Lung (tissue), 12 donors: ENCODE measurements around the gene DTNA. TPM values are rescaled to one million over a fixed set of nuclear protein-coding genes. Genes with fewer than 3 reads are reported as not detected.

Source experiments
- ATAC-seq: fragments of 200-7000 bp; cut with Tn5 transposase; one replicate; pipeline ENCODE4 v1.9.1; 2020; ENCODE audit warnings: moderate number of reproducible peaks; ENCODE audit not compliant: insufficient read depth, low FRiP score
- DNase-seq, 3 donors: peaks; one replicate each; pipeline ENCODE4 v3.0.0-alpha.2; 2013 to 2017
- H3K27ac ChIP-seq, 2 donors: one replicate each; pipeline ENCODE4 v1.5.1; 2013; ENCODE audit warnings: mild to moderate bottlenecking in 2 of 2, moderate library complexity in 2 of 2, control low read depth in 1 of 2, inconsistent platforms in 1 of 2, low read depth in 1 of 2, low read length in 1 of 2
- H3K27me3 ChIP-seq, 3 donors: one replicate each; pipeline ENCODE4 v1.5.1; 2013; ENCODE audit warnings: low read length in 2 of 3; ENCODE audit not compliant: control insufficient read depth in 3 of 3, insufficient read depth in 3 of 3
- H3K36me3 ChIP-seq, 4 donors: one replicate each; pipeline ENCODE4 v1.5.1; 2013; ENCODE audit warnings: low read length in 4 of 4, mild to moderate bottlenecking in 1 of 4, moderate library complexity in 1 of 4; ENCODE audit not compliant: control insufficient read depth in 4 of 4, insufficient read depth in 4 of 4
- H3K4me1 ChIP-seq, 5 donors: one replicate each; pipeline ENCODE4 v1.5.1; 2013; ENCODE audit warnings: low read length in 5 of 5, mild to moderate bottlenecking in 2 of 5, moderate library complexity in 1 of 5; ENCODE audit not compliant: control insufficient read depth in 5 of 5, insufficient read depth in 5 of 5
- H3K4me3 ChIP-seq: one replicate; pipeline ENCODE4 v1.5.1; 2013; ENCODE audit warnings: mild to moderate bottlenecking, control low read depth, moderate library complexity
- H3K9ac ChIP-seq, 2 donors: one replicate each; pipeline ENCODE4 v1.5.1; 2013; ENCODE audit warnings: low read length in 2 of 2, control low read depth in 1 of 2; ENCODE audit not compliant: insufficient read depth in 1 of 2
- H3K9me3 ChIP-seq, 4 donors: one replicate each; pipeline ENCODE4 v1.5.1; 2013; ENCODE audit warnings: low read length in 3 of 4, mild to moderate bottlenecking in 1 of 4, moderate library complexity in 1 of 4; ENCODE audit not compliant: control insufficient read depth in 4 of 4, insufficient read depth in 3 of 4
- CTCF ChIP-seq: IDR thresholded peaks from 2 replicates; pipeline ENCODE4 v1.5.1; 2012; ENCODE audit warnings: mild to moderate bottlenecking; ENCODE audit errors: control extremely low read depth, extremely low read depth
- WGBS, 2 donors: extraction: QIAGEN DNeasy Blood & Tissue Kit; methylation state at CpG; one replicate each; pipeline ENCODE4 v1.1.7; 2013; 5-methylcytosine and 5-hydroxymethylcytosine counted together
- polyA plus RNA-seq, 2 donors: library from polyadenylated mRNA; stranded (reverse); fragments of 200-250 nt; gene quantifications; one replicate each; pipeline ENCODE4 v1.2.1, GENCODE V29; 2013
- total RNA-seq, 2 donors: library from RNA; depleted of rRNA in 1 of 2; stranded (reverse); fragments of >200 nt in 1 of 2; gene quantifications; one replicate each; pipeline ENCODE4 v1.2.1, GENCODE V29; 2014 to 2021
- donor health status: control.
- donor health status: control.
- donor health status: Bipolar disorder and iron deficiency.
- donor health status: healthy.
- donor health status: DM: yes; HTN: yes; CAD: no.

Gene DTNA
- total and polyA plus RNA-seq, 4 donors, result 5.0 to 23.8 (median 12.9) TPM

- DNase-seq, result no peak
- Histone ChIP-seq H3K27me3 (no peaks in the 10 kb centered on the region), H3K36me3 (peaks cover 0 to 8% (median 0%) of the 10 kb centered on the region in 4 donors), H3K9ac (no peak overlapping the region), H3K4me3 (no peak overlapping the region), H3K27ac (no peak overlapping the region), H3K4me1 (peaks cover 0 to 29% (median 5%) of the 10 kb centered on the region in 5 donors), H3K9me3 (no peaks in the 10 kb centered on the region)
- no peak for ATAC-seq
- no peak for TF ChIP-seq CTCF
- WGBS, 2 donors, result 89 to 92% methylated on average over 5 of the region's 5 CpGs
These were observed 44.2 kb downstream of the DTNA start for GRCh38 chr18:34754300-34754699.

GRCh38 chr18:34757666-34758065 lies 47.6 kb downstream of the DTNA start:
- Histone ChIP-seq H3K9me3 (no peaks in the 10 kb centered on the region), H3K9ac (no peak overlapping the region), H3K4me3 (no peak overlapping the region), H3K36me3 (peaks cover 0 to 8% (median 0%) of the 10 kb centered on the region in 4 donors), H3K27ac (no peak overlapping the region), H3K27me3 (no peaks in the 10 kb centered on the region), H3K4me1 (peaks cover 0 to 29% (median 5%) of the 10 kb centered on the region in 5 donors)
- TF ChIP-seq CTCF, result no peak
- ATAC-seq, result no peak
- peak in 2 of 3 donors; percentile 58 to 77 for DNase-seq
- WGBS, 2 donors, result 80 to 82% methylated on average over 5 of the region's 5 CpGs

- no peak overlapping the region for H3K4me3 ChIP-seq
- H3K4me1 ChIP-seq, result peaks cover 0 to 29% (median 5%) of the 10 kb centered on the region in 5 donors
- H3K27me3 ChIP-seq, result no peaks in the 10 kb centered on the region
- peaks cover 0 to 8% (median 0%) of the 10 kb centered on the region in 4 donors for H3K36me3 ChIP-seq
- no peak for DNase-seq
- no peak overlapping the region for H3K9ac ChIP-seq
- H3K9me3 ChIP-seq, result no peaks in the 10 kb centered on the region
- no peak for TF ChIP-seq CTCF
- no peak for ATAC-seq
- no peak overlapping the region for H3K27ac ChIP-seq
These were observed 48.4 kb downstream of the DTNA start for GRCh38 chr18:34758378-34758948.

GRCh38 chr18:34760444-34760843 lies 50.3 kb downstream of the DTNA start:
- Histone ChIP-seq H3K9ac (no peak overlapping the region), H3K4me3 (no peak overlapping the region), H3K27me3 (no peaks in the 10 kb centered on the region), H3K9me3 (no peaks in the 10 kb centered on the region), H3K36me3 (peaks cover 0 to 8% (median 0%) of the 10 kb centered on the region in 4 donors), H3K4me1 (peaks cover 0 to 28% (median 10%) of the 10 kb centered on the region in 5 donors), H3K27ac (no peak overlapping the region)
- ATAC-seq (no peak), DNase-seq (no peak)
- no peak for TF ChIP-seq CTCF
- 64 to 66% methylated on average over 4 of the region's 4 CpGs for WGBS, 2 donors
